Islet of Langerhans (tissue), 1 donor: ENCODE results near the gene USP30.

Experiments used
- FAIRE-seq: peaks from one replicate; lab custom pipeline; 2011; peaks lifted over from hg19 to GRCh38; lab: Jason Lieb, UNC

Gene USP30

GRCh38 chr12:109098183-109098604, 45.8 kb downstream of the USP30 start:
- FAIRE-seq: no peak

- FAIRE-seq: no peak
Observed at GRCh38 chr12:109098651-109099050, 46.3 kb downstream of the USP30 start.

- FAIRE-seq: no peak
Observed at GRCh38 chr12:109099431-109100020, 47.1 kb downstream of the USP30 start.

GRCh38 chr12:109100741-109101140, 48.4 kb downstream of the USP30 start:
- FAIRE-seq: no peak

- FAIRE-seq: no peak
Observed at GRCh38 chr12:109102491-109102890, 50.1 kb downstream of the USP30 start.

- no peak for FAIRE-seq
Observed at GRCh38 chr12:109105176-109105575, 52.8 kb downstream of the USP30 start.

- FAIRE-seq: no peak
Observed at GRCh38 chr12:109109746-109110350, 57.5 kb downstream of the USP30 start.

- FAIRE-seq: no peak
Observed at GRCh38 chr12:109110988-109111495, 58.7 kb downstream of the USP30 start.

GRCh38 chr12:109112720-109113465, 60.5 kb downstream of the USP30 start:
- FAIRE-seq: no peak

- no peak for FAIRE-seq
Observed at GRCh38 chr12:109113661-109114321, 61.4 kb downstream of the USP30 start.

- no peak for FAIRE-seq
Observed at GRCh38 chr12:109114644-109115043, 62.3 kb downstream of the USP30 start.

GRCh38 chr12:109115404-109115757, 63.0 kb downstream of the USP30 start:
- no peak for FAIRE-seq

- FAIRE-seq: peak; percentile 82
Observed at GRCh38 chr12:109115758-109116610, 63.6 kb downstream of the USP30 start, which contains the start of gene ACACB. ACACB (plus strand) TSS chr12:109116587; CDS start chr12:109139406, 22,819 bp downstream.

GRCh38 chr12:109116611-109116949, 64.2 kb downstream of the USP30 start:
- FAIRE-seq: no peak

GRCh38 chr12:109120095-109120494, 67.7 kb downstream of the USP30 start:
- FAIRE-seq: no peak

GRCh38 chr12:109120557-109120956, 68.2 kb downstream of the USP30 start:
- FAIRE-seq: no peak

GRCh38 chr12:109121346-109121880, 69.0 kb downstream of the USP30 start:
- FAIRE-seq: no peak

- FAIRE-seq: no peak
Observed at GRCh38 chr12:109124878-109125648, 72.7 kb downstream of the USP30 start.

- FAIRE-seq: no peak
Observed at GRCh38 chr12:109125791-109126190, 73.4 kb downstream of the USP30 start.

GRCh38 chr12:109126784-109127183, 74.4 kb downstream of the USP30 start:
- no peak for FAIRE-seq
